Gastrocnemius medialis (tissue), 4 donors: ENCODE results near the gene MYO1E. TPM values are rescaled to one million over a fixed set of nuclear protein-coding genes. Genes with fewer than 3 reads are reported as not detected.
"Not testable (repeated sequence)": the region's sequence is repeated elsewhere in the genome, so short reads cannot be mapped to it uniquely, and the experiment has no call there.

Experiments used
- ATAC-seq, 2 donors: fragments of 150-250 bp; one replicate each; pipeline ENCODE4 v1.9.1; 2016
- DNase-seq, 2 donors: peaks; one replicate each; pipeline ENCODE4 v3.0.0-alpha.2; 2019
- H3K27ac ChIP-seq, 4 donors: fragments of 200-600 bp; sonication (generic); 1 replicate in 1 of 4; 2 replicates in 3 of 4; pipeline ENCODE4 v1.5.1; 2016 to 2018; ENCODE audit warnings: mild to moderate bottlenecking in 2 of 4, moderate library complexity in 1 of 4
- H3K27me3 ChIP-seq, 3 donors: fragments of 200-600 bp; sonication (generic) in 2 of 3; 1 replicate in 1 of 3; 2 replicates in 2 of 3; pipeline versions ENCODE4 v1.5.1 to v1.6.0; 2016 to 2019; ENCODE audit warnings: mild to moderate bottlenecking in 1 of 3, moderate library complexity in 1 of 3
- H3K36me3 ChIP-seq, 2 donors: fragments of 200-600 bp; sonication (generic) in 1 of 2; one replicate each; pipeline ENCODE4 v1.5.1; 2017 to 2018
- H3K4me1 ChIP-seq, 2 donors: fragments of 200-600 bp; sonication (generic) in 1 of 2; one replicate each; pipeline ENCODE4 v1.5.1; 2016 to 2017; ENCODE audit warnings: mild to moderate bottlenecking in 2 of 2
- H3K4me3 ChIP-seq, 4 donors: fragments of 200-600 bp; sonication (generic) in 3 of 4; 1 replicate in 1 of 4; 2 replicates in 3 of 4; pipeline ENCODE4 v1.5.1; 2016 to 2019; ENCODE audit warnings: mild to moderate bottlenecking in 2 of 4
- H3K9me3 ChIP-seq, 3 donors: fragments of 200-600 bp; sonication (generic) in 2 of 3; 1 replicate in 1 of 3; 2 replicates in 2 of 3; pipeline ENCODE4 v1.5.1; 2016 to 2019
- CTCF ChIP-seq, 5 experiments: fragments of 450-650 bp in 3 of 5; fragments of 200-600 bp in 2 of 5; sonication (generic) in 2 of 5; IDR thresholded peaks in 4 of 5; conservative IDR thresholded peaks in 1 of 5; 1 replicate in 4 of 5; 2 replicates in 1 of 5; pipeline ENCODE4 v1.5.1; 2016 to 2019; ENCODE audit warnings: antibody characterized with exemption in 5 of 5, mild to moderate bottlenecking in 3 of 5, moderate library complexity in 3 of 5
- POLR2A ChIP-seq, 2 donors: fragments of 450-650 bp; IDR thresholded peaks; one replicate each; pipeline ENCODE4 v1.6.1; 2017; ENCODE audit warnings: antibody characterized with exemption in 2 of 2, mild to moderate bottlenecking in 2 of 2, moderate library complexity in 2 of 2
- in situ Hi-C, 4 donors: fragments of 200-750 bp; cut with MboI; loops; one replicate each; pipeline versions ENCODE4 v1.15.0 to v1.8.0; 2017; ENCODE audit warnings: low sequenced_read_pairs in 4 of 4
- intact Hi-C: fragments of 100-400 bp; cut with DNase I; formaldehyde crosslinking; loops from one replicate; pipeline ENCODE4 v1.15.1; 2023; ENCODE audit warnings: low total_unique reads
- total RNA-seq, 4 donors: library from RNA; depleted of rRNA; stranded (reverse); fragments of >200 nt; gene quantifications; one replicate each; pipeline versions ENCODE4 v1.1.0 to v1.2.3, GENCODE V29; 2016

MYO1E gene
- total RNA-seq, 4 donors from 2014 or later: 12.8 to 39.6 (median 30.7) TPM

- ATAC-seq (no peak), DNase-seq (no peak)
- Histone ChIP-seq H3K4me3 (no peak overlapping the region), H3K27ac (no peak overlapping the region), H3K27me3 (no peaks in the 10 kb centered on the region), H3K9me3 (no peaks in the 10 kb centered on the region), H3K4me1 (no peaks in the 10 kb centered on the region), H3K36me3 (peaks cover 0 to 31% of the 10 kb centered on the region in 2 donors)
- intact Hi-C loops (no loop called here), in situ Hi-C loops (loop anchor here in 2 of 4 donors (5.0 to 25.0 kb wide), 2 partner anchors 319 to 329 kb away; no protein-coding TSS in a partner anchor)
- TF ChIP-seq POLR2A (IDR thresholded peaks at IDR 0.05): no peak
- TF ChIP-seq CTCF (IDR thresholded peaks at IDR 0.05 in 4 of 5, conservative IDR thresholded peaks at IDR 0.05 in 1 of 5): no peak
Observed at GRCh38 chr15:59168536-59168935, 204.1 kb downstream of the MYO1E start.

- ATAC-seq (no peak), DNase-seq (no peak)
- no peaks in the 10 kb centered on the region for H3K9me3 ChIP-seq
- TF ChIP-seq CTCF (IDR thresholded peaks at IDR 0.05 in 4 of 5, conservative IDR thresholded peaks at IDR 0.05 in 1 of 5) (no peak), POLR2A (IDR thresholded peaks at IDR 0.05) (no peak)
- no peaks in the 10 kb centered on the region for H3K4me1 ChIP-seq
- no peak overlapping the region for H3K27ac ChIP-seq
- in situ Hi-C loops: loop anchor here in 2 of 4 donors (5.0 to 25.0 kb wide), 2 partner anchors 321 to 331 kb away; no protein-coding TSS in a partner anchor
- no peak overlapping the region for H3K4me3 ChIP-seq
- no peaks in the 10 kb centered on the region for H3K27me3 ChIP-seq
- H3K36me3 ChIP-seq: peaks cover 0 to 26% of the 10 kb centered on the region in 2 donors
- intact Hi-C loops: no loop called here
Observed at GRCh38 chr15:59166601-59167265, 205.9 kb downstream of the MYO1E start.

GRCh38 chr15:59166166-59166565 lies 206.5 kb downstream of the MYO1E start:
- H3K27me3 ChIP-seq: no peaks in the 10 kb centered on the region
- intact Hi-C loops: no loop called here
- H3K36me3 ChIP-seq: peaks cover 0 to 22% of the 10 kb centered on the region in 2 donors
- no peak overlapping the region for H3K27ac ChIP-seq
- no peaks in the 10 kb centered on the region for H3K4me1 ChIP-seq
- no peak overlapping the region for H3K4me3 ChIP-seq
- no peaks in the 10 kb centered on the region for H3K9me3 ChIP-seq
- in situ Hi-C loops: loop anchor here in 2 of 4 donors (5.0 to 25.0 kb wide), 2 partner anchors 321 to 331 kb away; no protein-coding TSS in a partner anchor
- TF ChIP-seq POLR2A (IDR thresholded peaks at IDR 0.05) (no peak), CTCF (IDR thresholded peaks at IDR 0.05 in 4 of 5, conservative IDR thresholded peaks at IDR 0.05 in 1 of 5) (no peak)
- no peak for ATAC-seq
- no peak for DNase-seq

GRCh38 chr15:59165726-59166125 lies 206.9 kb downstream of the MYO1E start:
- Histone ChIP-seq H3K4me3 (no peak overlapping the region), H3K27ac (no peak overlapping the region), H3K9me3 (no peaks in the 10 kb centered on the region), H3K27me3 (no peaks in the 10 kb centered on the region), H3K4me1 (no peaks in the 10 kb centered on the region), H3K36me3 (peaks cover 0 to 22% of the 10 kb centered on the region in 2 donors)
- in situ Hi-C loops (loop anchor here in 2 of 4 donors (5.0 to 25.0 kb wide), 2 partner anchors 322 to 332 kb away; no protein-coding TSS in a partner anchor), intact Hi-C loops (no loop called here)
- ATAC-seq (no peak), DNase-seq (no peak)
- TF ChIP-seq CTCF (IDR thresholded peaks at IDR 0.05 in 4 of 5, conservative IDR thresholded peaks at IDR 0.05 in 1 of 5) (no peak), POLR2A (IDR thresholded peaks at IDR 0.05) (no peak)

- H3K9me3 ChIP-seq, ATAC-seq, H3K27me3 ChIP-seq, H3K27ac ChIP-seq, H3K4me3 ChIP-seq, DNase-seq, H3K4me1 ChIP-seq, intact Hi-C loops: not testable (repeated sequence)
- in situ Hi-C loops: loop anchor here in 1 of 4 donors (25.0 kb wide), 1 partner anchor 325 kb away; no protein-coding TSS in a partner anchor
- peaks cover 0 to 44% of the 10 kb centered on the region in 2 donors for H3K36me3 ChIP-seq
Observed at GRCh38 chr15:59162080-59162479, 210.6 kb downstream of the MYO1E start.
